GM12878 (cell line): ENCODE results near the gene ATG4A. TPM values are rescaled to one million over a fixed set of nuclear protein-coding genes. Genes with fewer than 3 reads are reported as not detected.

ENCODE experiments used
- ATAC-seq: fragments of 200-7000 bp; cut with Tn5 transposase; 3 replicates; pipeline ENCODE4 v1.9.1; 2020; ENCODE audit warnings: mild to moderate bottlenecking, moderate library complexity
- BruUV-seq: library from RNA; stranded (reverse); fragments of 400-500 nt; replicated peaks from 2 replicates; lab custom pipeline; 2021; lab: Mats Ljungman, UMichigan
- CTCF ChIA-PET: fragments of 300-600 bp; sonication (Branson Sonifier 250); formaldehyde crosslinking; extraction: SDS; loops from one replicate; lab custom pipeline; 2021; ENCODE audit warnings: inconsistent platforms; lab: Yijun Ruan, JAX
- POLR2A ChIA-PET: fragments of 350-600 bp; formaldehyde crosslinking; extraction: SDS; loops from one replicate; lab custom pipeline; 2021; ENCODE audit warnings: inconsistent platforms; lab: Charles Lee
- RAD21 ChIA-PET: fragments of 300-600 bp; sonication (Branson Sonifier 250); formaldehyde crosslinking; loops from one replicate; lab custom pipeline; 2023; ENCODE audit warnings: antibody characterized with exemption; ENCODE audit not compliant: unreplicated experiment; lab: Charles Lee
- SMC1A ChIA-PET: fragments of 300-600 bp; sonication (Branson Sonifier 250); formaldehyde crosslinking; loops from one replicate; lab custom pipeline; 2023; ENCODE audit not compliant: unreplicated experiment, uncharacterized antibody; lab: Charles Lee
- DNase-seq: peaks from one replicate; pipeline ENCODE4 v3.0.0-alpha.2; 2011; ENCODE audit warnings: low read depth, low spot score
- FAIRE-seq: peaks from 3 replicates; lab custom pipeline; 2011; peaks lifted over from hg19 to GRCh38; lab: Jason Lieb, UNC
- H2AFZ ChIP-seq: 2 replicates; pipeline ENCODE4 v1.6.0; 2011; ENCODE audit warnings: low read depth, low read length, control low read depth; ENCODE audit not compliant: control insufficient read depth
- H3K27ac ChIP-seq: 2 replicates; pipeline ENCODE4 v1.5.1; 2011; ENCODE audit warnings: control low read depth; ENCODE audit not compliant: control insufficient read depth, insufficient read depth
- H3K27me3 ChIP-seq, 2 experiments: replicated peaks in 1 of 2; 2 replicates each; pipeline versions ENCODE4 v1.6.0 to v1.6.1; 2011; ENCODE audit warnings: low read length in 1 of 2; ENCODE audit not compliant: control insufficient read depth in 2 of 2, insufficient read depth in 2 of 2
- H3K36me3 ChIP-seq, 2 experiments: 2 replicates each; pipeline ENCODE4 v1.5.1; 2011; ENCODE audit warnings: low read length in 1 of 2; ENCODE audit not compliant: control insufficient read depth in 2 of 2, insufficient read depth in 2 of 2
- H3K4me1 ChIP-seq: 2 replicates; pipeline ENCODE4 v1.6.1; 2011; ENCODE audit warnings: mild to moderate bottlenecking, low read length, moderate library complexity, mixed read lengths; ENCODE audit not compliant: control insufficient read depth, insufficient read depth
- H3K4me2 ChIP-seq: 2 replicates; pipeline ENCODE4 v1.6.0; 2011; ENCODE audit warnings: control low read depth; ENCODE audit not compliant: control insufficient read depth, insufficient read depth
- H3K4me3 ChIP-seq: fragments of 200-600 bp; sonication (generic); 2 replicates; pipeline ENCODE4 v1.5.1; 2016
- H3K79me2 ChIP-seq: 2 replicates; pipeline ENCODE4 v1.6.0; 2011; ENCODE audit warnings: low read length; ENCODE audit not compliant: control insufficient read depth, insufficient read depth
- H3K9ac ChIP-seq: 2 replicates; pipeline ENCODE4 v1.8.0; 2011; ENCODE audit warnings: low read length, control low read depth, mixed read lengths; ENCODE audit not compliant: control insufficient read depth, insufficient read depth
- H3K9me3 ChIP-seq: replicated peaks from 3 replicates; pipeline ENCODE4 v1.5.1; 2011; ENCODE audit warnings: mild to moderate bottlenecking, low read length; ENCODE audit not compliant: control insufficient read depth, insufficient read depth
- H4K20me1 ChIP-seq: 2 replicates; pipeline ENCODE4 v1.6.0; 2011; ENCODE audit not compliant: control insufficient read depth, insufficient read depth
- BMI1 ChIP-seq: fragments of 450-650 bp; IDR thresholded peaks from 2 replicates; pipeline ENCODE4 v1.6.1; 2016; ENCODE audit warnings: mild to moderate bottlenecking, moderate library complexity, borderline replicate concordance
- CEBPZ ChIP-seq: fragments of 150-350 bp; IDR thresholded peaks from 2 replicates; pipeline ENCODE4 v1.6.1; 2016; ENCODE audit warnings: low read depth, low read length
- CHD2 ChIP-seq: IDR thresholded peaks from 2 replicates; pipeline ENCODE4 v1.6.1; 2011; ENCODE audit warnings: low read depth, low read length, improper control_type of control experiment, borderline replicate concordance
- CREM ChIP-seq: IDR thresholded peaks from 2 replicates; pipeline ENCODE4 v1.6.1; 2014; ENCODE audit warnings: antibody characterized with exemption, low read depth
- CTCF ChIP-seq, 3 experiments: IDR thresholded peaks in 2 of 3; conservative IDR thresholded peaks in 1 of 3; 2 replicates each; pipeline ENCODE4 v1.5.1; 2011; ENCODE audit warnings: low read depth in 3 of 3, low read length in 3 of 3, mild to moderate bottlenecking in 3 of 3, control low read depth in 2 of 3, moderate library complexity in 2 of 3, inconsistent platforms in 1 of 3, mixed read lengths in 1 of 3; ENCODE audit not compliant: control insufficient read depth in 2 of 3, insufficient read depth in 1 of 3; ENCODE audit errors: extremely low read depth in 1 of 3
- EGR1 ChIP-seq, 2 experiments: IDR thresholded peaks; 1 replicate in 1 of 2; 2 replicates in 1 of 2; pipeline ENCODE4 v1.6.1; 2011 to 2012; ENCODE audit warnings: low read depth in 2 of 2, low read length in 2 of 2, borderline replicate concordance in 1 of 2, mild to moderate bottlenecking in 1 of 2, moderate library complexity in 1 of 2
- KLF5 ChIP-seq: fragments of 450-650 bp; IDR thresholded peaks from 2 replicates; pipeline ENCODE4 v1.6.1; 2014; ENCODE audit warnings: mild to moderate bottlenecking; ENCODE audit not compliant: partially characterized antibody
- LARP7 ChIP-seq: fragments of 450-650 bp; IDR thresholded peaks from 2 replicates; pipeline ENCODE4 v1.6.1; 2017; ENCODE audit warnings: mild to moderate bottlenecking
- MTA3 ChIP-seq: IDR thresholded peaks from 2 replicates; pipeline ENCODE4 v1.6.1; 2012; ENCODE audit warnings: low read length, inconsistent platforms, borderline replicate concordance
- NR2C2 ChIP-seq: IDR thresholded peaks from 2 replicates; pipeline ENCODE4 v1.6.1; 2011; ENCODE audit warnings: borderline replicate concordance, low read depth; ENCODE audit not compliant: control insufficient read depth, insufficient read length
- PBX3 ChIP-seq: IDR thresholded peaks from 2 replicates; pipeline ENCODE4 v1.6.1; 2011; ENCODE audit warnings: mild to moderate bottlenecking, low read depth, low read length, moderate library complexity; ENCODE audit not compliant: insufficient replicate concordance
- POLR2A ChIP-seq: IDR thresholded peaks from 2 replicates; pipeline ENCODE4 v1.6.1; 2011; ENCODE audit warnings: low read depth, mild to moderate bottlenecking, low read length
- POLR2AphosphoS5 ChIP-seq: IDR thresholded peaks from 2 replicates; pipeline ENCODE4 v1.6.1; 2011; ENCODE audit warnings: mild to moderate bottlenecking, low read length, inconsistent platforms
- RFX5 ChIP-seq: IDR thresholded peaks from 2 replicates; pipeline ENCODE4 v1.6.1; 2011; ENCODE audit warnings: low read depth, low read length, improper control_type of control experiment
- RUNX3 ChIP-seq: IDR thresholded peaks from 2 replicates; pipeline ENCODE4 v1.6.1; 2012; ENCODE audit warnings: low read length, inconsistent platforms
- STAT1 ChIP-seq: fragments of 450-650 bp; conservative IDR thresholded peaks from 2 replicates; pipeline ENCODE4 v1.6.1; 2014; ENCODE audit warnings: antibody characterized with exemption, mild to moderate bottlenecking
- ZNF207 ChIP-seq: fragments of 450-650 bp; IDR thresholded peaks from 2 replicates; pipeline ENCODE4 v1.6.1; 2014; ENCODE audit warnings: antibody characterized with exemption, mild to moderate bottlenecking, borderline replicate concordance
- WGBS: methylation state at CpG from one replicate; pipeline ENCODE4 v1.1.6; 2016; ENCODE audit warnings: low lambda C conversion rate; ENCODE audit not compliant: insufficient replicate concordance, insufficient coverage; ENCODE audit errors: missing lambda C conversion rate; 5-methylcytosine and 5-hydroxymethylcytosine counted together
- in situ Hi-C: fragments of 300-500 bp; cut with MboI; formaldehyde crosslinking; loops from 9 replicates; pipeline ENCODE4 v1.14.3; 2018; ENCODE audit warnings: mixed read lengths
- intact Hi-C: fragments of 100-400 bp; cut with micrococcal nuclease; formaldehyde crosslinking; loops from one replicate; pipeline ENCODE4 v1.14.2; 2022; ENCODE audit not compliant: unreplicated experiment
- polyA plus RNA-seq, 11 experiments: library from polyadenylated mRNA; depleted of rRNA in 4 of 11; unstranded in 6 of 11; stranded (reverse) in 5 of 11; fragments of >200 nt; fragmentation: Nextera tagmentation in 4 of 11; fragmentation: Illumina TruSeq in 1 of 11; extraction: Ambion mirVana in 4 of 11; extraction: Trizol in 1 of 11; gene quantifications; 1 replicate in 1 of 11; 2 replicates in 10 of 11; pipeline versions ENCODE4 v1.2.1 to v1.2.3, GENCODE V29; 2011 to 2016; ENCODE audit warnings: inconsistent platforms in 2 of 11, missing spikeins in 2 of 11, low read depth in 1 of 11
- total RNA-seq, 4 experiments: library from RNA; depleted of rRNA in 3 of 4; stranded (reverse); fragments of >200 nt in 3 of 4; fragmentation: Illumina TruSeq in 1 of 4; extraction: Trizol in 1 of 4; gene quantifications; 2 replicates each; pipeline versions ENCODE4 v1.2.1 to v1.2.3, GENCODE V29; 2013 to 2021

The ATG4A gene
- total and polyA plus RNA-seq, 10 of the 15 experiments (the other 5 are each of a cell fraction or from before 2014, with no cell fraction given): 9.1 to 22.0 (median 15.5) TPM

- CTCF ChIA-PET: no interaction called here
- Histone ChIP-seq H3K4me3 (no peak within 1 kb of the TSS), H2AFZ (no peak within 1 kb of the TSS), H3K4me2 (no peak within 1 kb of the TSS)
- WGBS: 38% methylated on average over 10 of the region's 10 CpGs
- TF ChIP-seq ZNF207 (no peak), RUNX3 (no peak), POLR2AphosphoS5 (no peak), CEBPZ (no peak), MTA3 (no peak), NR2C2 (no peak), EGR1 (IDR thresholded peaks at IDR 0.05; ENCODE audit: borderline replicate concordance in 1 of 2, low read depth in 2 of 2, low read length in 2 of 2) (no peak), RFX5 (no peak), POLR2A (no peak), STAT1 (no peak), CTCF (IDR thresholded peaks at IDR 0.05 in 2 of 3, conservative IDR thresholded peaks at IDR 0.05 in 1 of 3; ENCODE audit: control insufficient read depth in 2 of 3, extremely low read depth in 1 of 3, insufficient read depth in 1 of 3, low read depth in 3 of 3, low read length in 3 of 3) (no peak), KLF5 (no peak), CHD2 (no peak), PBX3 (no peak), BMI1 (no peak), LARP7 (no peak), CREM (no peak)
- TF ChIP-seq, all 136 proteins: peak for 0
- ChIA-PET POLR2A (no interaction called here), RAD21 (no interaction called here), SMC1A (interaction anchor here (1.1 kb wide), 1 partner anchor 43 kb away, joined by 3 read pairs; no protein-coding TSS in a partner anchor)
- ATAC-seq (no peak), FAIRE-seq (no peak), DNase-seq (no peak)
- in situ Hi-C loops: no loop called here
- Histone ChIP-seq H3K9ac (no peak within 1 kb of the TSS), H4K20me1 (no peaks in the 10 kb centered on the region), H3K4me1 (no peaks in the 10 kb centered on the region), H3K27ac (no peak within 1 kb of the TSS), H3K79me2 (no peaks in the 10 kb centered on the region), H3K36me3 (no peaks in the 10 kb centered on the region), H3K27me3 (no peaks in the 10 kb centered on the region; a peak in 1 of 4 replicates), H3K9me3 (no peaks in the 10 kb centered on the region)
- BruUV-seq: no TSS peak
- intact Hi-C loops: no loop called here
Observed at GRCh38 chrX:108044554-108045256, 46.9 kb upstream of the ATG4A start, which contains the start of gene VSIG1. Gene VSIG1, plus strand, starts transcription at chrX:108045065. Its CDS starts 66 bp downstream, at chrX:108045131.
